ENCODE measurements around the gene GOPC. TPM values are rescaled to one million over a fixed set of nuclear protein-coding genes. Genes with fewer than 3 reads are reported as not detected.

GOPC gene
- polyA plus RNA-seq, 1 donor, result 70.9 TPM

- DNase-seq, result no peak
Observed at GRCh38 chr6:117550078-117550600, 52.2 kb downstream of the GOPC start.

GRCh38 chr6:117549611-117550010 is 52.7 kb downstream of the GOPC start:
- DNase-seq, result no peak

DNA sequence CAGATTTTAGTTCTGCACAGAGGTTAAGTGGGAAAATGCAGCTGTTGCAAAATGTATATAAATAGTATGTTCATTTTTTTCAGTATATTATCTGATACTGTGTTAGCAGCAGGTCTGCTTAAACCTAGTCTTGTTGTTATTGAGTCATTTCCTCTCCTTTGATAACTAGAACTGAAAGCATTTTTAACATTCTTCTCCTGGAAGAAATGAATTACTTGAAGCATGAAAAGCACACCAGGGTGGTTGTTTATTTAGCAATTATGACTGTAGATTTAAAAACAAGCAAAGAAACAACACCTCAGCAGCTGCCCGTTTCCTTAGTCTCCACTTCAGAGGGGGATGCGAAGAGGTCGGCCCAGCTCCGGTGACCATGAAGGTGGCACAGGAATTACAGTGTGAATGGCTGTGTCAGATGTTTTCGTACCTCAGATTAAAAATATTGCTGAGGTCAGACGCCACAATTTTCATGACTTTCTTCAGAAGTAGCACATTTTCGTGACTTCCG is 53.5 kb downstream of the GOPC start:
- no peak for DNase-seq

- peak; percentile 75 for DNase-seq
Observed at GRCh38 chr6:117547688-117548621, 54.4 kb downstream of the GOPC start.

- DNase-seq, result no peak
Observed at GRCh38 chr6:117546674-117547073, 55.6 kb downstream of the GOPC start.

GRCh38 chr6:117545161-117545595 is 57.1 kb downstream of the GOPC start:
- DNase-seq, result no peak

DNA sequence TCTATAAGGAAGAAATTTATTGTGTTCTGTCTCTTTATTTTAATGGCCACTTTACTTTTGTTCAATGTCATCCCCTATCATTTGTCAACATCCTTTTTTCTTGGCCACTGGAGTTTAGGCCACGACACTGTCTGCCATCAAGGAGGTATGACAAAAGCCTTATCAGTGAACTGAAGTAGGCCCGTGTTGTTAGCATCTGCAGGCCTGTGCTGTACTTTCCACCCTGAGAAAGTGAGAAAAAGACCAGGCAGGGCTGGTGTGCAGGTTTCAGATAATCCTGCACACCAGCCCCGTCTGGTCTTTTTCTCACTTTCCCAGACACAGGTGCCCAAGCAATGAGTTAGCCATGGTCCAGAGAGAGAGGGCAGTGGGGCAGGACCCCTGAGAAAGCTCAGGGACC is 57.6 kb downstream of the GOPC start:
- no peak for DNase-seq

- DNase-seq, result no peak
Observed at GRCh38 chr6:117542493-117542892, 59.8 kb downstream of the GOPC start.

DNA sequence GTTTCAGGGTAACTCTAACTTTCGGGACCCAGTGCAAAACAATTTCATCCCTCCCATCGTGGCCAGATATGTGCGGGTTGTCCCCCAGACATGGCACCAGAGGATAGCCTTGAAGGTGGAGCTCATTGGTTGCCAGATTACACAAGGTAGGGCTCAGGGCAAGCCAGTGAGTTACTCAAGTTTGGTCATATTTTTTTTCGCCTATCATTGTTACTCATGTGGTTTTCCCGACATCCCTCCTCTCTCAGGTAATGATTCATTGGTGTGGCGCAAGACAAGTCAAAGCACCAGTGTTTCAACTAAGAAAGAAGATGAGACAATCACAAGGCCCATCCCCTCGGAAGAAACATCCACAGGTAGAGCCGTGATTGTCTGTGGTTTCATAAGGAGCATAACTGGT is 61.6 kb downstream of the GOPC start:
- DNase-seq, result no peak

DNA sequence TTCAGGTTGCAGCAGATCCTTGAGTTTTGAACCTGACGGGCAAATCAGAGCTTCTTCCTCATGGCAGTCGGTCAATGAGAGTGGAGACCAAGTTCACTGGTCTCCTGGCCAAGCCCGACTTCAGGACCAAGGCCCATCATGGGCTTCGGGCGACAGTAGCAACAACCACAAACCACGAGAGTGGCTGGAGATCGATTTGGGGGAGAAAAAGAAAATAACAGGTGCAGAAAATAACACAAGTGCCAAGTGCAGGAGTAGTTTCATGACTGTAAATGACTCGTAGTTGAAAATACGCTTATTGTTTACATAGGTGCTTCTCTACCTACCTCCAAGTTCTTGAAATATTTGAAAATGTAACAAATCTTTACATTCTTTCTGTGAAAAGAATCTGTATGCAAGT is 63.7 kb downstream of the GOPC start:
- no peak for DNase-seq

DNA sequence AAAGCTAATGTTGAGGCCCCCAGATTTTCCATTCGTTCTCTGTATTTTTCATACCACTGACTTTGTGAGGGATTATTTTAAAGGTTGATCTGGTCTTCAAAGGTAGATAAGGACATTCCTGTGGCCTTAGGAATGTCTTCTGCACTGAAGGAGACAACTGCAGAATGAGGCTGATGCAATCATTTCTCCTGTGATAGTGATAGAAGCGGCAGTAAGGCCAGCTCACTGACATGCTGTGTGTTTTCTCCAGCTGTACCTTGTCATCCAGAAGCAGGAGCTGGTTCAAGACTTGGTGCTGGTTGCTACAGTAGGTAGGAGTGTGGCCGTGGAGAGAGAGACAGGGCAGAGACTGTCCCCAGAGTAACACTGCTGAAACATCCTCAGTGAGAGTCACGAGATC is 66.0 kb downstream of the GOPC start:
- no peak for DNase-seq

GRCh38 chr6:117534974-117535373 is 67.3 kb downstream of the GOPC start:
- DNase-seq, result no peak

DNA sequence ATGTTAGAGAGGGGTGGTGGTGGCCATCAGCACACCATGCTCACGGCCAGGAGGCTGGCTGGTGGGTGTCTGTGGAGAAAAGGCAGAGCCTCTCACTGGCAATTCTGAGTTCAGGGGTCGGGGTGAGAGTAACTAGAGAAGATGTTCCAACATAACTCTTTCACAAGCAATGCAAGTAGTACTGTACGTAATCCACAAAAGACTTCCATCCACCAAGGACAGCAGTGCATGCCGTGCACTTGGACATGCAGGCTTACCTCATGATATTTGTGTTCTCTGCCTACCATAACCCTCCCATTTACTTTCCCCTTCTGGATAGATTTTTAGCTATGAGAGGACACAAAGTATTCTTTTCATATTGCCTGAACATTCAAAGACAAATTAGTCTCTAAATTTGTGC is 68.5 kb downstream of the GOPC start:
- DNase-seq, result no peak

DNA sequence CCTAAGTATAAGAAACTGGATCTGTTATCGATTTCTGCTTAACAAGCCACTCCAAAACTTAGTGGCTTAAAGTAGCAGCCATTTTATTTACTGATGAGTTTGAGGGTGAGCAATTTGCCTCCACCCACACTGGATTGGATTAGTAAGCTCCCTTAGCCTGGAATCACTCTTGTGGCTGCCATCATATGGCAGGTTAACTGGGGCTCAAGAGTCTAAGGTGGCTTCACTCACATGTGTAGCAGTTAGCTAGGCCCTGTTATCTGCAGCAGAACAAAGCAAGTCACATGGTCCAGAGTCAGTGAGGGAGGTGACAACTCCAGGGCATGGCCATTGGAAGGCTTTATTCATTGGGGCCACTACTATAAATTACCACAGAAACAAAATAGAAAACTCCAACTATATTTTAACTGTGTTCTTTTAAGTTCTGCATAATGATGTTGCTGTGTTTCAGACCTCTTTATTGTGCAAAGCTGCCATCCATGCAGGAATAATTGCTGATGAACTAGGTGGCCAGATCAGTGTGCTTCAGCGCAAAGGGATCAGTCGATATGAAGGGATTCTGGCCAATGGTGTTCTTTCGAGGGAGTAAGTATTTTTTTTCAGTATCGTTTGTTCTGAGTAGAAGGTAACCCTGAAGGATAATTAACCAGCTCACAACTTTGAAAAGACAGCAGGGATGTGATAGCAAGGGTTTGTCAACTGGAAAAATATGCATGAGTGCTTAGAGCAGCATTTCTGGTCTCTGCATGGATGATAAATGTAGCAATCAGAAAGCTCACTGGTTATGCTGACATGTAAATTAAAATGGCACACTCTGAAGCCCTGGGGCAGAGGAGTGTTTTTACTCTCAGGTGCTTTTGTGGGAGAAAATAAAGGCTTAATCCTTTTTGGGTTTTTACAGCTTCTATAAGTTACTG is 70.2 kb downstream of the GOPC start:
- no peak for DNase-seq

GRCh38 chr6:117531346-117531745 is 71.0 kb downstream of the GOPC start:
- no peak for DNase-seq

DNA sequence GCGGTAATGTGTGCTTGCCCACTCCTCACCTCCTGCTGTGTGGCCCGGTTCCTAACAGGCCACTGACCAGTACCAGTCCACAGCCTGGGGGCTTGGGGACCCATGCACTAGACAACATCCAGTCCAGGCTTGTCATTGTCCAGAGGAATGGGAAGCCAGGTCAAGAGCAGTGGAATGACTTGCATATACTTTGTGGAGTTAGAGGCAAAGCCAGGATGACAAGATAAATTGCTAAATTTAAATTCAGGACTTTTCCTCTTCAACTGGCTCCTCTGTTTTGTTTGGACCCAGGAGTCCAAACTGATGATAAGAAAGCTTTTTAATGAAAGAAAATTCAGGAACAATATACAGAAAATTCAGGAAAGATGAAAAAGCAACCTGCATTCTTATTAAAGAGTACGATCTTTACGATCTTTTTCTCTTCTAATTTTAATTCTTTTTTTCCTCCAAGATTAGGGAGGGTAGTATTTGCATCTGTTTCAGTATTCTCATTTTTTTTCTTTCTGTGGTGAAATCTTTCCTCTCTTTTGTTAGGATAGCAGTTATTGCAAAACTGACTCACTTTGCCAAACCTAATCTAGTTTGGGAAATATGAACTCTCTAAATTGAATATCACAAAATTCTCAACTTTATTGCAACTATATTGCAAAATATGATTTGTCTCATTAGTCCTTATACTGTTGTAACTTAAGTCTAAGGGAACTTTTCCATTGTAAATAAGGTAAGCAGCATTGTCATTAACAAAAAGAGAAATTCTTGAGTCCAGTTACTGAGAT is 71.7 kb downstream of the GOPC start:
- DNase-seq, result no peak

DNA sequence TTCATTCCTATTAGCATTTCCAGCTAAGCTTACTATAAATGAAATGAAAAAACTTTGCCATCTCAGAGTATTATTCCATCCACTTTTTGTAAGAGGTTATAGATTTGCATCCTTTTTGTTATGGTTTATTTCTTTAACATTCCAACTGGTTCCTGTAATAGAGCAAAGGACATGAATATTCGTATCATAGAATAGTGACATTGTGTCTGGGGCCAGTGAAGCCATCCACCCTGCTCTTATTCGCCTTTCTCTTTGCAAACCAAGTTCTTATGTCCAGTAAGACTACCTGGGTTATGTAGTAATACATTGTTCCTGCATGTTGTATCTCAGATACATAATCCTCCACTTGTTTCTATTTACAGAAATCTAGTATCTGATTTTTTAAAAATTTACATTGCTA is 76.7 kb downstream of the GOPC start:
- no peak for DNase-seq

DNA sequence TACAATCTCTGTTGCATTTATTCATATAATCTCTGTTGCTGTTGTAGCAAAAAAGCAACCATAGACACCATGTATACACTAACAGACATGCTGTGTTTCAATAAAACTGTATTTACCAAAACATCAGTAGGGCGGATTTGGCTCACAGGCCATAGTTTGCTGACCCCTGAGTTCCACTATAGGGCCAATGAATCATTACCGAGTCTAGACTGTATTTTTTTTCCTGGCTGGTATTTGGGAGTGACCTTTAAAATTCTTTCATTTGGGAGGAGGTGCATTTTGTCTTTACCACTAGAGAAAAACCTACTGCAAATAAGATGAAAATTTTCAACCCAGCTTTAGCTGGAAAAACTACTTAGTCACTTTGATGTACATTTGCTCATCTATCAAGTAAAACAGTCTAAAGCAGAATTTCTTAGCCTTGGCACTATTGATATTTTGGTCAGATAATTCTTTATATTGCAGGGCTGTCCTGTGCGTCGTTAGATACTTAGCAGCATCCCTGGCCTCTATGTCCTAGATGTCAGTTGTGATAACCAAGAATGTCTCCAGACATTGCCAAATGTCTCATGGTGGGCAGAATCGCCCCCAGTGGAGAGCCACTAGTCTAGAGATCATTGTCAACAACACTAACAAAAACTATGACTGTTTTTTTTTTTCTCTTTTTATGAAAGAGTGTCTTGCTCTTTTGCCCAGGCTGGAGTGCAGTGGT is 80.4 kb downstream of the GOPC start:
- DNase-seq, result no peak

DNA sequence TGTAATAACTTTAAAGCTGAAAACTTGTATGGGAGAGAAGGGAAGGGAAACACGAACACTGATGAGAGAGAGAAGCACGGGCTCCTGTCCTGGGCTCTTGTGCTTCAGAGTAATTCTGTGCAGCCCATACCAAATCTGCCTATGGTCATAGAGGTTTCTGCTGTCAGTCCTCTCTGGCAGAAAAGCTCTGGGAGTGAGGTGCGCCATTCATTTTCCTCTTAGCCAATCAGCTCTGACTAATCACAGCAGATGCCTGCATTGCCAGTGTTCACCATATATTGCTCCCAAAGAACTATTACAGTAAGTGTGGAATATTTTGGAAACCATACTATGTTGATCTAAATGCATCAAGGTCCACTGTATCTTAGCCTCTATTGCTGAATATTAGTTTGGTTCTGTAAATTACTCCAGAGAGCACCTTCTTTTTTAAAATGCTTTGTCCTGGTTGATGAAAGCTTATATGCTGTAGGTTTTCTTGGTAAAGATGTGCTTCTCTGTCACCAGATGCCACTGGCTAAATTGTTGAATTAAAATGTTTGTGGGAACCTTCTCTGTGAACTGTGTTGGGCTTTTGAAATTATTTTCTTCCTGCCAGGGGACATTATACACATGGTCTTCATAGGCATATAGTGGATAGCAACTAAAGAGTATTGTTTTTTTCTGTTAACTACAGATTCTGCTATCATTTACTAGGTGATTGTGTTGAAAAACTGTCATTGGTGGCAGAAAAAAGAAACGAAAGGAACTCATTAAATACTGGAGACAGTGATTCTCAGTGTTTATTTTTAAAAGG is 81.5 kb downstream of the GOPC start:
- no peak for DNase-seq

DNA sequence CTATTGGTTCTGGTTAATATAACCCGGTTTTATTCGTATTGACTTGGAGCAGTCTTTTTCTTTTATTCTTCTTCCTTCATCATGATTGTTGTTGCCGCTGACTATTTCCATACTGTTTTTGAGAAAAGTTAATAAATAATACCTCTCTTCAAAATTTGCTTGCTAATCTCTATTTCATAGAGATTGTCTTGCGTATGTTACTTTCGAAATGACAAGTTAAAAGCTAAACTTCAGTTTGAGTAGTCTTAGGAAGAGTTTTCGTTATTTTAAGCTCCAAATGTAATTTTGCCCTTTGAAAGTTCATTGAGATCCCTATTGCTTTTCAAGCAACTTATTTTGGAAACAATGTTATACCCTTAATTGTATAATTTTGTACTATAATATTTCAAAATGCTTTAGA is 83.4 kb downstream of the GOPC start:
- DNase-seq, result no peak

Measured in left kidney (tissue), 2 donors.